ENCODE results near the gene ERC1. TPM values are rescaled to one million over a fixed set of nuclear protein-coding genes. Genes with fewer than 3 reads are reported as not detected.

The ERC1 gene
- total RNA-seq, 1 experiment from 2014 or later: 55.1 TPM

GRCh38 chr12:1222858-1223639 lies 232.0 kb downstream of the ERC1 start:
- intact Hi-C loops (cut with micrococcal nuclease): no loop called here
- POLR2A ChIA-PET: no interaction called here
- no TSS peak for BruUV-seq (replicated peaks)

GRCh38 chr12:1226951-1227350 lies 235.9 kb downstream of the ERC1 start:
- Mint-ChIP-seq H3K4me1 (ENCODE audit: insufficient read depth, unreplicated experiment) (no peaks in the 10 kb centered on the region), H3K9me3 (ENCODE audit: unreplicated experiment) (no peaks in the 10 kb centered on the region), H3K27ac (ENCODE audit: low read depth, unreplicated experiment) (no peak overlapping the region), H3K36me3 (ENCODE audit: insufficient read depth, unreplicated experiment) (peaks cover 6% of the 10 kb centered on the region), H3K27me3 (ENCODE audit: insufficient read depth, unreplicated experiment) (no peaks in the 10 kb centered on the region), H3K4me3 (ENCODE audit: unreplicated experiment) (no peak overlapping the region)
- POLR2A ChIA-PET: no interaction called here
- BruUV-seq (replicated peaks): no TSS peak
- TF ChIP-seq CTCF (IDR thresholded peaks at IDR 0.05; ENCODE audit: unreplicated experiment): no peak
- CTCF ChIA-PET: no interaction called here
- DNase-seq (ENCODE audit: unreplicated experiment): no peak
- intact Hi-C loops (cut with micrococcal nuclease): no loop called here

More at GRCh38 chr12:1222858-1223639, 232.0 kb downstream of the ERC1 start:
- no peak for TF ChIP-seq CTCF (IDR thresholded peaks at IDR 0.05; ENCODE audit: unreplicated experiment)
- Mint-ChIP-seq H3K27me3 (ENCODE audit: insufficient read depth, unreplicated experiment) (no peaks in the 10 kb centered on the region), H3K4me1 (ENCODE audit: insufficient read depth, unreplicated experiment) (no peaks in the 10 kb centered on the region), H3K9me3 (ENCODE audit: unreplicated experiment) (no peaks in the 10 kb centered on the region), H3K4me3 (ENCODE audit: unreplicated experiment) (no peak overlapping the region), H3K27ac (ENCODE audit: low read depth, unreplicated experiment) (no peak overlapping the region), H3K36me3 (ENCODE audit: insufficient read depth, unreplicated experiment) (no peaks in the 10 kb centered on the region)
- DNase-seq (ENCODE audit: unreplicated experiment): no peak
- CTCF ChIA-PET: no interaction called here

- no peak overlapping the region for H3K27ac Mint-ChIP-seq (ENCODE audit: low read depth, unreplicated experiment)
- no peaks in the 10 kb centered on the region for H3K27me3 Mint-ChIP-seq (ENCODE audit: insufficient read depth, unreplicated experiment)
- peak; percentile 26 for DNase-seq (ENCODE audit: unreplicated experiment)
- ChIA-PET CTCF (no interaction called here), POLR2A (no interaction called here)
- no peak for TF ChIP-seq CTCF (IDR thresholded peaks at IDR 0.05; ENCODE audit: unreplicated experiment)
- intact Hi-C loops (cut with micrococcal nuclease): no loop called here
- peaks cover 21% of the 10 kb centered on the region for H3K36me3 Mint-ChIP-seq (ENCODE audit: insufficient read depth, unreplicated experiment)
- no peak overlapping the region for H3K4me3 Mint-ChIP-seq (ENCODE audit: unreplicated experiment)
- BruUV-seq (replicated peaks): no TSS peak
- no peaks in the 10 kb centered on the region for H3K4me1 Mint-ChIP-seq (ENCODE audit: insufficient read depth, unreplicated experiment)
- no peaks in the 10 kb centered on the region for H3K9me3 Mint-ChIP-seq (ENCODE audit: unreplicated experiment)
These were observed 243.1 kb downstream of the ERC1 start for GRCh38 chr12:1234073-1234472.

- H3K4me1 Mint-ChIP-seq (ENCODE audit: insufficient read depth, unreplicated experiment): no peaks in the 10 kb centered on the region
- H3K27ac Mint-ChIP-seq (ENCODE audit: low read depth, unreplicated experiment): no peak overlapping the region
- no peaks in the 10 kb centered on the region for H3K27me3 Mint-ChIP-seq (ENCODE audit: insufficient read depth, unreplicated experiment)
- no peak overlapping the region for H3K4me3 Mint-ChIP-seq (ENCODE audit: unreplicated experiment)
- ChIA-PET CTCF (interaction anchor here (1.6 kb wide), 1 partner anchor 129 kb away, joined by 4 read pairs; no protein-coding TSS in a partner anchor), POLR2A (no interaction called here)
- intact Hi-C loops (cut with micrococcal nuclease): no loop called here
- peaks cover 8% of the 10 kb centered on the region for H3K36me3 Mint-ChIP-seq (ENCODE audit: insufficient read depth, unreplicated experiment)
- TF ChIP-seq CTCF (IDR thresholded peaks at IDR 0.05; ENCODE audit: unreplicated experiment): no peak
- no peak for DNase-seq (ENCODE audit: unreplicated experiment)
- no peaks in the 10 kb centered on the region for H3K9me3 Mint-ChIP-seq (ENCODE audit: unreplicated experiment)
- BruUV-seq (replicated peaks): no TSS peak
These were observed 255.6 kb downstream of the ERC1 start for GRCh38 chr12:1246637-1247036.
